Neuronal stem cell (in vitro differentiated cells): ENCODE results near the gene ERFL.

Source experiments
- DNase-seq: peaks from one replicate; pipeline ENCODE4 v3.0.0-alpha.2; 2013; ENCODE audit warnings: low spot score
- H2AFZ ChIP-seq: one replicate; pipeline ENCODE4 v1.6.1; 2013; ENCODE audit warnings: mild to moderate bottlenecking, low read length, inconsistent platforms
- H2AK5ac ChIP-seq: 2 replicates; pipeline ENCODE4 v1.6.1; 2013; ENCODE audit warnings: low read depth, mild to moderate bottlenecking, inconsistent platforms, low read length, moderate library complexity, mixed read lengths
- H2BK120ac ChIP-seq: 2 replicates; pipeline ENCODE4 v1.6.1; 2013; ENCODE audit warnings: low read depth, mild to moderate bottlenecking, inconsistent platforms, low read length, moderate library complexity, mixed read lengths
- H2BK12ac ChIP-seq: one replicate; pipeline ENCODE4 v1.6.1; 2013; ENCODE audit warnings: low read length, inconsistent platforms
- H2BK15ac ChIP-seq: 2 replicates; pipeline ENCODE4 v1.6.1; 2013; ENCODE audit warnings: mild to moderate bottlenecking, low read length, inconsistent platforms, mixed read lengths
- H2BK5ac ChIP-seq: one replicate; pipeline ENCODE4 v1.6.1; 2013; ENCODE audit warnings: inconsistent platforms, mild to moderate bottlenecking, low read length, moderate library complexity
- H3K14ac ChIP-seq: one replicate; pipeline ENCODE4 v1.6.1; 2013; ENCODE audit warnings: low read length, inconsistent platforms
- H3K18ac ChIP-seq: 2 replicates; pipeline ENCODE4 v1.6.1; 2013; ENCODE audit warnings: low read length, inconsistent platforms
- H3K23ac ChIP-seq: 2 replicates; pipeline ENCODE4 v1.6.1; 2013; ENCODE audit warnings: low read depth, mild to moderate bottlenecking, mixed read lengths, low read length, inconsistent platforms; ENCODE audit not compliant: poor library complexity
- H3K27ac ChIP-seq: replicated peaks from 3 replicates; pipeline ENCODE4 v1.5.1; 2013; ENCODE audit warnings: low read length, inconsistent platforms
- H3K27me3 ChIP-seq, 3 experiments: 2 replicates each; pipeline ENCODE4 v1.6.1; 2013; ENCODE audit warnings: low read length in 3 of 3, mild to moderate bottlenecking in 2 of 3, inconsistent platforms in 1 of 3, low read depth in 1 of 3, mixed read lengths in 1 of 3, moderate library complexity in 1 of 3; ENCODE audit not compliant: control insufficient read depth in 3 of 3, insufficient read depth in 3 of 3
- H3K36me3 ChIP-seq, 2 donors: replicated peaks in 1 of 2; 2 replicates each; pipeline ENCODE4 v1.6.1; 2013; ENCODE audit warnings: low read length in 2 of 2; ENCODE audit not compliant: control insufficient read depth in 2 of 2, insufficient read depth in 2 of 2
- H3K4ac ChIP-seq: 2 replicates; pipeline ENCODE4 v1.6.1; 2013; ENCODE audit warnings: inconsistent platforms, mild to moderate bottlenecking, low read length, moderate library complexity
- H3K4me1 ChIP-seq, 2 donors: 1 replicate in 1 of 2; 2 replicates in 1 of 2; pipeline ENCODE4 v1.6.1; 2013; ENCODE audit warnings: low read length in 2 of 2, low read depth in 1 of 2; ENCODE audit not compliant: control insufficient read depth in 2 of 2, insufficient read depth in 1 of 2
- H3K4me2 ChIP-seq: one replicate; pipeline ENCODE4 v1.6.1; 2013; ENCODE audit warnings: mild to moderate bottlenecking, low read length, inconsistent platforms; ENCODE audit not compliant: insufficient read depth, poor library complexity, severe bottlenecking
- H3K4me3 ChIP-seq, 2 donors: 2 replicates each; pipeline ENCODE4 v1.5.1; 2013; ENCODE audit warnings: low read length in 2 of 2, mild to moderate bottlenecking in 2 of 2, inconsistent platforms in 1 of 2, moderate library complexity in 1 of 2
- H3K79me1 ChIP-seq: one replicate; pipeline ENCODE4 v1.6.1; 2013; ENCODE audit warnings: low read depth, mild to moderate bottlenecking, inconsistent platforms, low read length, moderate library complexity
- H3K9ac ChIP-seq: one replicate; pipeline ENCODE4 v1.6.1; 2013; ENCODE audit warnings: mild to moderate bottlenecking, low read depth, low read length, inconsistent platforms; ENCODE audit not compliant: poor library complexity
- H3K9me3 ChIP-seq, 2 donors: replicated peaks in 1 of 2; 2 replicates each; pipeline versions ENCODE3 to v1.6.1; 2013; ENCODE audit warnings: low read length in 2 of 2, mild to moderate bottlenecking in 2 of 2, inconsistent platforms in 1 of 2, low read depth in 1 of 2, mixed read lengths in 1 of 2, moderate library complexity in 1 of 2; ENCODE audit not compliant: control insufficient read depth in 2 of 2, insufficient read depth in 1 of 2
- H4K8ac ChIP-seq: one replicate; pipeline ENCODE4 v1.6.1; 2013; ENCODE audit warnings: low read depth, mild to moderate bottlenecking, inconsistent platforms, low read length, moderate library complexity
- H4K91ac ChIP-seq: one replicate; pipeline ENCODE4 v1.6.1; 2013; ENCODE audit warnings: low read length, low read depth, mild to moderate bottlenecking, inconsistent platforms; ENCODE audit not compliant: poor library complexity
- WGBS, 2 donors: extraction: QIAGEN DNeasy Blood & Tissue Kit; methylation state at CpG; one replicate each; pipeline ENCODE4 v1.1.7; 2013; ENCODE audit warnings: missing lambda C conversion rate in 2 of 2, mixed read lengths in 1 of 2; ENCODE audit not compliant: insufficient read length in 2 of 2, insufficient replicate concordance in 1 of 2; ENCODE audit errors: extremely low coverage in 2 of 2; 5-methylcytosine and 5-hydroxymethylcytosine counted together

ERFL gene

GRCh38 chr19:41935760-41936415 lies 7.6 kb upstream of the ERFL start:
- Histone ChIP-seq H3K9ac (no peak overlapping the region), H3K14ac (no peak overlapping the region), H2BK15ac (peak overlapping the region; percentile 6), H3K4me3 (no peak overlapping the region), H2BK5ac (no peak overlapping the region), H3K9me3 (peaks cover 0 to 2% of the 10 kb centered on the region in 2 donors), H4K8ac (no peak overlapping the region), H4K91ac (no peak overlapping the region), H2BK120ac (no peak overlapping the region), H3K4me1 (peaks cover 0 to under 1% of the 10 kb centered on the region in 2 donors), H2BK12ac (no peak overlapping the region), H2AK5ac (peak overlapping the region; percentile 41), H3K18ac (no peak overlapping the region), H2AFZ (no peak overlapping the region), H3K4ac (no peak overlapping the region), H3K27ac (no peak overlapping the region), H3K27me3 (peaks cover 17 to 83% (median 69%) of the 10 kb centered on the region in 3 experiments), H3K23ac (peak overlapping the region; percentile 14), H3K79me1 (no peaks in the 10 kb centered on the region), H3K4me2 (no peak overlapping the region), H3K36me3 (no peaks in the 10 kb centered on the region)
- DNase-seq: no peak
- WGBS, 2 donors: no CpG with 5 or more reads among the region's 26 CpGs

- Histone ChIP-seq H3K14ac (no peak overlapping the region), H2BK120ac (no peak overlapping the region), H3K9ac (no peak overlapping the region), H2AFZ (no peak overlapping the region), H3K4ac (no peak overlapping the region), H2BK12ac (no peak overlapping the region), H3K4me3 (no peak overlapping the region), H2AK5ac (peak overlapping the region; percentile 26), H3K4me2 (no peak overlapping the region), H2BK15ac (no peak overlapping the region), H3K9me3 (peaks cover 0 to 2% of the 10 kb centered on the region in 2 donors), H3K27ac (no peak overlapping the region), H4K8ac (no peak overlapping the region), H3K18ac (no peak overlapping the region), H2BK5ac (no peak overlapping the region), H3K23ac (peak overlapping the region; percentile 60), H4K91ac (no peak overlapping the region), H3K79me1 (no peaks in the 10 kb centered on the region), H3K4me1 (no peaks in the 10 kb centered on the region), H3K27me3 (peaks cover 24 to 85% (median 75%) of the 10 kb centered on the region in 3 experiments), H3K36me3 (no peaks in the 10 kb centered on the region)
- WGBS, 2 donors: no CpG with 5 or more reads among the region's 7 CpGs
- DNase-seq: peak; percentile 86
Observed at GRCh38 chr19:41934849-41935374, 6.7 kb upstream of the ERFL start.

GRCh38 chr19:41933693-41934426 lies 5.6 kb upstream of the ERFL start:
- H3K9ac ChIP-seq: no peak overlapping the region
- H2BK120ac ChIP-seq: no peak overlapping the region
- H3K9me3 ChIP-seq: peaks cover 0 to 2% of the 10 kb centered on the region in 2 donors
- DNase-seq: no peak
- no peak overlapping the region for H3K27ac ChIP-seq
- H4K8ac ChIP-seq: no peak overlapping the region
- H2BK5ac ChIP-seq: no peak overlapping the region
- H4K91ac ChIP-seq: no peak overlapping the region
- no peak overlapping the region for H2BK12ac ChIP-seq
- no peak overlapping the region for H3K4me2 ChIP-seq
- H3K4me1 ChIP-seq: peaks cover 3 to 5% of the 10 kb centered on the region in 2 donors
- no peaks in the 10 kb centered on the region for H3K36me3 ChIP-seq
- no CpG with 5 or more reads among the region's 7 CpGs for WGBS, 2 donors
- H2AFZ ChIP-seq: no peak overlapping the region
- no peak overlapping the region for H3K4me3 ChIP-seq
- H2AK5ac ChIP-seq: no peak overlapping the region
- no peak overlapping the region for H3K18ac ChIP-seq
- peaks cover 33 to 92% (median 85%) of the 10 kb centered on the region in 3 experiments for H3K27me3 ChIP-seq
- H3K4ac ChIP-seq: no peak overlapping the region
- no peaks in the 10 kb centered on the region for H3K79me1 ChIP-seq
- H2BK15ac ChIP-seq: no peak overlapping the region
- no peak overlapping the region for H3K14ac ChIP-seq
- no peak overlapping the region for H3K23ac ChIP-seq

- Histone ChIP-seq H2AFZ (no peak overlapping the region), H2BK15ac (no peak overlapping the region), H3K14ac (peak overlapping the region; percentile 72), H2BK5ac (no peak overlapping the region), H3K79me1 (no peaks in the 10 kb centered on the region), H3K4ac (no peak overlapping the region), H3K27ac (no peak overlapping the region), H2BK12ac (no peak overlapping the region), H3K9me3 (peaks cover 0 to 2% of the 10 kb centered on the region in 2 donors), H3K4me2 (no peak overlapping the region), H3K27me3 (peaks cover 38 to 98% (median 91%) of the 10 kb centered on the region in 3 experiments), H3K23ac (no peak overlapping the region), H4K91ac (no peak overlapping the region), H3K18ac (no peak overlapping the region), H3K4me3 (no peak overlapping the region), H3K9ac (no peak overlapping the region), H3K4me1 (peaks cover 6 to 10% of the 10 kb centered on the region in 2 donors), H4K8ac (no peak overlapping the region), H3K36me3 (no peaks in the 10 kb centered on the region), H2AK5ac (no peak overlapping the region), H2BK120ac (no peak overlapping the region)
- DNase-seq: no peak
- no CpG with 5 or more reads among the region's 29 CpGs for whole genome bisulfite sequencing, 2 donors
Observed at GRCh38 chr19:41932720-41933332, 4.6 kb upstream of the ERFL start.
